T-cell (primary cell): Measurements from ENCODE around the gene S100A8. TPM values are rescaled to one million over a fixed set of nuclear protein-coding genes. Genes with fewer than 3 reads are reported as not detected.

Experiments
- ATAC-seq, 4 experiments: fragments of 200-7000 bp in 3 of 4; fragments of 150-1000 bp in 1 of 4; cut with Tn5 transposase; replicated peaks in 1 of 4; 1 replicate in 3 of 4; 2 replicates in 1 of 4; pipeline ENCODE4 v1.10.0; 2021; ENCODE audit warnings: moderate library complexity in 3 of 4, mild to moderate bottlenecking in 2 of 4, moderate number of reproducible peaks in 1 of 4
- CTCF ChIA-PET, 2 donors: fragments of 300-600 bp; sonication (Branson Sonifier 250); formaldehyde crosslinking; loops; one replicate each; lab custom pipeline; 2022; ENCODE audit warnings: antibody characterized with exemption in 2 of 2; lab: Charles Lee
- POLR2A ChIA-PET, 2 donors: fragments of 300-600 bp; sonication (Branson Sonifier 250); formaldehyde crosslinking; loops; one replicate each; lab custom pipeline; 2022; ENCODE audit warnings: antibody characterized with exemption in 2 of 2; lab: Charles Lee
- DNase-seq, 35 experiments: peaks; one replicate each; pipeline versions ENCODE4 v3.0.0 to v3.0.0-alpha.2; 2013 to 2023
- H3K27ac ChIP-seq: one replicate; pipeline ENCODE4 v1.5.1; 2013; ENCODE audit warnings: low read length
- H3K27me3 ChIP-seq, 2 experiments: replicated peaks in 1 of 2; 1 replicate in 1 of 2; 2 replicates in 1 of 2; pipeline versions ENCODE4 v1.6.1 to v1.7.0; 2013; ENCODE audit warnings: low read length in 1 of 2, mixed read lengths in 1 of 2; ENCODE audit not compliant: control insufficient read depth in 2 of 2, insufficient read depth in 2 of 2; ENCODE audit errors: extremely low read depth in 1 of 2
- H3K36me3 ChIP-seq, 2 donors: 1 replicate in 1 of 2; 2 replicates in 1 of 2; pipeline versions ENCODE4 v1.6.1 to v1.7.0; 2013; ENCODE audit warnings: low read length in 1 of 2; ENCODE audit not compliant: control insufficient read depth in 2 of 2, insufficient read depth in 1 of 2; ENCODE audit errors: extremely low read depth in 1 of 2
- H3K4me1 ChIP-seq, 2 experiments: 1 replicate in 1 of 2; 2 replicates in 1 of 2; pipeline versions ENCODE4 v1.6.1 to v1.7.0; 2013; ENCODE audit warnings: low read length in 2 of 2, mixed read lengths in 1 of 2; ENCODE audit not compliant: insufficient read depth in 2 of 2, control insufficient read depth in 1 of 2; ENCODE audit errors: extremely low read depth in 1 of 2
- H3K4me3 ChIP-seq, 2 donors: 1 replicate in 1 of 2; 2 replicates in 1 of 2; pipeline versions ENCODE4 v1.5.1 to v1.7.0; 2013; ENCODE audit warnings: mild to moderate bottlenecking in 2 of 2, low read length in 1 of 2, moderate library complexity in 1 of 2; ENCODE audit not compliant: control insufficient read depth in 1 of 2; ENCODE audit errors: extremely low read depth in 1 of 2
- H3K9me3 ChIP-seq: 2 replicates; pipeline ENCODE4 v1.7.0; 2013
- H3K27ac Mint-ChIP-seq, 2 donors: one replicate each; pipeline ENCODE4 v1.8.0; 2020 to 2021; ENCODE audit warnings: mild to moderate bottlenecking in 2 of 2, mixed read lengths in 2 of 2
- H3K27me3 Mint-ChIP-seq, 2 donors: one replicate each; pipeline ENCODE4 v1.8.0; 2021 to 2022; ENCODE audit warnings: mixed read lengths in 2 of 2
- H3K36me3 Mint-ChIP-seq: one replicate; pipeline ENCODE4 v1.8.0; 2021; ENCODE audit warnings: mixed read lengths
- H3K4me1 Mint-ChIP-seq, 3 donors: one replicate each; pipeline ENCODE4 v1.8.0; 2020 to 2022; ENCODE audit warnings: mixed read lengths in 3 of 3, mild to moderate bottlenecking in 1 of 3
- H3K4me3 Mint-ChIP-seq, 3 donors: one replicate each; pipeline ENCODE4 v1.8.0; 2020 to 2022; ENCODE audit warnings: mild to moderate bottlenecking in 3 of 3, mixed read lengths in 3 of 3, moderate library complexity in 3 of 3
- H3K9me3 Mint-ChIP-seq, 3 donors: one replicate each; pipeline ENCODE4 v1.8.0; 2020 to 2022; ENCODE audit warnings: mixed read lengths in 3 of 3
- WGBS: methylation state at CpG from one replicate; pipeline ENCODE4 v1.1.5; 2013; ENCODE audit warnings: missing lambda C conversion rate; ENCODE audit not compliant: insufficient coverage; 5-methylcytosine and 5-hydroxymethylcytosine counted together
- total RNA-seq, 35 experiments: library from RNA in 6 of 35; stranded (reverse) in 6 of 35; fragments of 120-200 nt in 1 of 35; gene quantifications; one replicate each; pipeline versions ENCODE4 v1.2.1 to v1.2.4 and lab custom pipeline; 2013 to 2026

Gene S100A8
- total RNA-seq, 5 donors from 2014 or later (not counting 1 experiment from before 2014, with no cell fraction given): 1.1 to 3.8 TPM; not detected in 3

- Mint-ChIP-seq H3K27ac (no peak overlapping the region), H3K27me3 (peaks cover 26 to 41% of the 10 kb centered on the region in 2 donors), H3K4me1 (no peaks in the 10 kb centered on the region), H3K9me3 (peaks cover 13 to 19% (median 14%) of the 10 kb centered on the region in 3 donors), H3K36me3 (no peaks in the 10 kb centered on the region), H3K4me3 (no peak overlapping the region)
- POLR2A ChIA-PET: interaction anchor here in 1 of 2 donors (0.6 kb wide), 1 partner anchor 114 kb away, joined by 3 read pairs; no protein-coding TSS in a partner anchor
- ATAC-seq (no peak), DNase-seq (no peak)
- Histone ChIP-seq H3K36me3 (no peaks in the 10 kb centered on the region), H3K4me1 (no peaks in the 10 kb centered on the region), H3K27ac (no peak overlapping the region), H3K4me3 (no peak overlapping the region), H3K27me3 (peaks cover 0 to 7% of the 10 kb centered on the region in 2 experiments), H3K9me3 (no peaks in the 10 kb centered on the region)
- CTCF ChIA-PET: no interaction called here
- WGBS: 92% methylated on average over 11 of the region's 23 CpGs
Observed at GRCh38 chr1:153380711-153381110, 10.2 kb downstream of the S100A8 start.

GRCh38 chr1:153379591-153379990 is 11.3 kb downstream of the S100A8 start:
- no peak overlapping the region for H3K27ac ChIP-seq
- POLR2A ChIA-PET: interaction anchor here in 1 of 2 donors (0.6 kb wide), 1 partner anchor 19 kb away, joined by 4 read pairs; no protein-coding TSS in a partner anchor
- ATAC-seq (no peak), DNase-seq (no peak)
- H3K9me3 ChIP-seq: no peaks in the 10 kb centered on the region
- no peaks in the 10 kb centered on the region for H3K4me1 Mint-ChIP-seq
- peaks cover 26 to 41% of the 10 kb centered on the region in 2 donors for H3K27me3 Mint-ChIP-seq
- WGBS: 88% methylated on average over 5 of the region's 10 CpGs
- CTCF ChIA-PET: no interaction called here
- H3K4me1 ChIP-seq: no peaks in the 10 kb centered on the region
- peaks cover 13 to 19% (median 14%) of the 10 kb centered on the region in 3 donors for H3K9me3 Mint-ChIP-seq
- peaks cover 0 to 13% of the 10 kb centered on the region in 2 experiments for H3K27me3 ChIP-seq
- H3K4me3 ChIP-seq: no peak overlapping the region
- no peak overlapping the region for H3K27ac Mint-ChIP-seq
- H3K36me3 ChIP-seq: no peaks in the 10 kb centered on the region
- H3K36me3 Mint-ChIP-seq: no peaks in the 10 kb centered on the region
- H3K4me3 Mint-ChIP-seq: no peak overlapping the region

- H3K27me3 Mint-ChIP-seq: peaks cover 23 to 32% of the 10 kb centered on the region in 2 donors
- CTCF ChIA-PET: no interaction called here
Observed at GRCh38 chr1:153375511-153375910, 15.4 kb downstream of the S100A8 start, which contains the start of gene S100A12. Gene S100A12 (minus strand): TSS chr1:153375621. CDS start chr1:153374592, 1,029 bp downstream.

GRCh38 chr1:153374071-153374470 is 16.8 kb downstream of the S100A8 start:
- DNase-seq: no peak
- Histone ChIP-seq H3K27me3 (peaks cover 0 to 12% of the 10 kb centered on the region in 2 experiments), H3K36me3 (no peaks in the 10 kb centered on the region), H3K27ac (no peak overlapping the region), H3K4me1 (no peaks in the 10 kb centered on the region), H3K4me3 (no peak overlapping the region), H3K9me3 (no peaks in the 10 kb centered on the region)
- no peak overlapping the region for H3K4me3 Mint-ChIP-seq
- no peaks in the 10 kb centered on the region for H3K4me1 Mint-ChIP-seq
- H3K27me3 Mint-ChIP-seq: peaks cover 23 to 36% of the 10 kb centered on the region in 2 donors
- WGBS: no CpG with 5 or more reads among the region's 2 CpGs
- no peaks in the 10 kb centered on the region for H3K36me3 Mint-ChIP-seq
- POLR2A ChIA-PET: no interaction called here
- CTCF ChIA-PET: no interaction called here
- ATAC-seq: no peak
- H3K9me3 Mint-ChIP-seq: peaks cover 0 to 4% (median 0%) of the 10 kb centered on the region in 3 donors
- H3K27ac Mint-ChIP-seq: no peak overlapping the region

More at GRCh38 chr1:153375511-153375910, 15.4 kb downstream of the S100A8 start, which contains the start of gene S100A12:
- no peak within 1 kb of the TSS for H3K4me3 ChIP-seq
- ATAC-seq (no peak), DNase-seq (no peak)
- Mint-ChIP-seq H3K4me3 (no peak within 1 kb of the TSS), H3K9me3 (peaks cover 0 to 4% (median 0%) of the 10 kb centered on the region in 3 donors), H3K27ac (no peak within 1 kb of the TSS), H3K36me3 (no peaks in the 10 kb centered on the region), H3K4me1 (no peaks in the 10 kb centered on the region)
- H3K9me3 ChIP-seq: no peaks in the 10 kb centered on the region
- no peaks in the 10 kb centered on the region for H3K36me3 ChIP-seq
- WGBS: 100% methylated on average over 1 of the region's 1 CpG
- POLR2A ChIA-PET: no interaction called here
- no peaks in the 10 kb centered on the region for H3K4me1 ChIP-seq
- H3K27ac ChIP-seq: no peak within 1 kb of the TSS
- peaks cover 0 to 17% of the 10 kb centered on the region in 2 experiments for H3K27me3 ChIP-seq

DNA sequence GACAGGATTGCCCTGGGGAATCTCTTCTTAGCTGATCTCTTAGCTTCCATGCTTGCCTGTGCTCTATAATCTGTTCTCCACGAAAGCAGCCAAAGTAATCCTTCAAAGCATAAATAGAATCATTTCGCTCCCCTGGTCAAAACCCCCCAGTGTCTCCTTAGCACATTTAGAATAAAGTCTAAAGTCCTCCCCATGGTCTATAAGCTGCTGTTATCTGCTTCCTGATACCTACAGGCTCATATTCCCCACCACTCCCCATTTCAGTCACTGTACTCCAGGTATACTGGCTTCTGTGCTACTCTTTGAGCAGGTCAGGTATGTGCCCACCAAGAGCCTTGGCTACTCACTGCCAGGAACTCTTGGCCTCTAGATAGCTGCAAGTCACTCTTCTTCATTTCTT is 18.3 kb downstream of the S100A8 start:
- peaks cover 12 to 26% of the 10 kb centered on the region in 2 donors for H3K27me3 Mint-ChIP-seq
- Histone ChIP-seq H3K4me1 (no peaks in the 10 kb centered on the region), H3K27me3 (peaks cover 0 to 12% of the 10 kb centered on the region in 2 experiments), H3K27ac (no peak overlapping the region), H3K9me3 (no peaks in the 10 kb centered on the region), H3K36me3 (no peaks in the 10 kb centered on the region), H3K4me3 (no peak overlapping the region)
- H3K4me1 Mint-ChIP-seq: no peaks in the 10 kb centered on the region
- H3K27ac Mint-ChIP-seq: no peak overlapping the region
- H3K36me3 Mint-ChIP-seq: no peaks in the 10 kb centered on the region
- POLR2A ChIA-PET: no interaction called here
- CTCF ChIA-PET: no interaction called here
- no peak overlapping the region for H3K4me3 Mint-ChIP-seq
- H3K9me3 Mint-ChIP-seq: peaks cover 0 to 4% (median 0%) of the 10 kb centered on the region in 3 donors
- 88% methylated on average over 2 of the region's 2 CpGs for WGBS
- ATAC-seq: no peak
- DNase-seq: no peak

DNA sequence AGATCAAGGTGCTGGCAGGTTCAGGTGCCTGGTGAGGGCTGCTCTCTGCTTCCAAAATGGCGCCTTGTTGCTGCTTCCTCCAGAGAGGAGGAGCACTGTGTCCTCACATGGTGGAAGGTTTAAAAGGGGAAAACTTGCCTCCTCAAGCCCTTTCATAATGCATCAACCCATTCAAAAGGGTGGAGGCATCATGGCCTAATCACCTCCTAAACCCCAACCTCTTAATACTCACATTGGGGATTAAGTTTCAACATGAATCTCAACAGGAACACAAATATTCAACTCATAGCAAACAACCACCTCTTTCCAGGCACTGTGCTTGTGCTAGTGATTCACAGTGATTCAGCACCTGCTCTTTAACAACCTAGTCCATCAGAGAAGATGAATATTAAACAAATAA is 19.6 kb downstream of the S100A8 start:
- H3K27me3 ChIP-seq: peaks cover 0 to 12% of the 10 kb centered on the region in 2 experiments
- CTCF ChIA-PET: no interaction called here
- no peak overlapping the region for H3K4me3 ChIP-seq
- no peaks in the 10 kb centered on the region for H3K4me1 ChIP-seq
- DNase-seq (no peak), ATAC-seq (no peak)
- Mint-ChIP-seq H3K4me3 (no peak overlapping the region), H3K27me3 (peaks cover 5 to 16% of the 10 kb centered on the region in 2 donors), H3K9me3 (peaks cover 0 to 4% (median 0%) of the 10 kb centered on the region in 3 donors), H3K36me3 (no peaks in the 10 kb centered on the region), H3K27ac (no peak overlapping the region), H3K4me1 (no peaks in the 10 kb centered on the region)
- H3K9me3 ChIP-seq: no peaks in the 10 kb centered on the region
- no CpG with 5 or more reads among the region's 1 CpG for WGBS
- no peak overlapping the region for H3K27ac ChIP-seq
- POLR2A ChIA-PET: no interaction called here
- no peaks in the 10 kb centered on the region for H3K36me3 ChIP-seq
